Motor neuron (in vitro differentiated cells): ENCODE measurements around the gene CARD16. TPM values are rescaled to one million over a fixed set of nuclear protein-coding genes. Genes with fewer than 3 reads are reported as not detected.
"Not testable (repeated sequence)": the region's sequence is repeated elsewhere in the genome, so short reads cannot be mapped to it uniquely, and the experiment has no call there.

ENCODE experiments used
- ATAC-seq, 8 experiments: fragments of 200-7000 bp; cut with Tn5 transposase; replicated peaks in 6 of 8; 2 replicates each; pipeline ENCODE4 v1.8.0; 2021; ENCODE audit warnings: mild to moderate bottlenecking in 8 of 8, moderate library complexity in 8 of 8
- H3K27ac ChIP-seq, 2 donors: fragments of 250-450 bp; sonication (Bioruptor Pico); 2 replicates each; pipeline ENCODE4 v1.9.0; 2021; ENCODE audit warnings: antibody characterized with exemption in 2 of 2, mild to moderate bottlenecking in 2 of 2, moderate library complexity in 1 of 2
- H3K4me1 ChIP-seq, 2 donors: fragments of 250-450 bp; sonication (Bioruptor Pico); replicated peaks in 1 of 2; 2 replicates each; pipeline ENCODE4 v1.6.1; 2021; ENCODE audit warnings: antibody characterized with exemption in 2 of 2, mild to moderate bottlenecking in 2 of 2, moderate library complexity in 1 of 2
- H3K4me3 ChIP-seq, 5 donors: fragments of 250-450 bp; sonication (Bioruptor Pico); 2 replicates each; pipeline ENCODE4 v1.9.0; 2021; ENCODE audit warnings: antibody characterized with exemption in 5 of 5, mild to moderate bottlenecking in 5 of 5, moderate library complexity in 4 of 5
- WGBS, 10 experiments: fragments of 450-650 bp; shearing (Covaris generic); methylation state at CpG; one replicate each; pipeline ENCODE4 v1.0.0; 2022; 5-methylcytosine and 5-hydroxymethylcytosine counted together
- in situ Hi-C, 9 experiments: fragments of 400-800 bp; cut with MboI; loops; one replicate each; pipeline ENCODE4 v1.15.0; 2021; ENCODE audit warnings: low sequenced_read_pairs in 9 of 9, low pct_unique_long_range_greater_than_20kb in 2 of 9; ENCODE audit not compliant: unreplicated experiment in 9 of 9
- total RNA-seq, 8 experiments: library from RNA; unstranded; fragments of 300-600 nt; gene quantifications; 2 replicates each; pipeline versions ENCODE4 v1.2.3 to v1.2.4, GENCODE V29; 2022

CARD16 gene
- total RNA-seq, 8 experiments from 2014 or later, result 0.71 to 46.5 (median 7.6) TPM

GRCh38 chr11:105070306-105070705 lies 25.2 kb upstream of the CARD16 start:
- Histone ChIP-seq H3K27ac (no peak overlapping the region), H3K4me1 (no peaks in the 10 kb centered on the region), H3K4me3 (no peak overlapping the region)
- in situ Hi-C loops, result no loop called here
- WGBS, 10 experiments, result 67 to 100% (median 82%) methylated on average over 1 to 4 of the region's 4 CpGs
- ATAC-seq, result no peak

- in situ Hi-C loops, ATAC-seq, H3K4me1 ChIP-seq, H3K4me3 ChIP-seq, H3K27ac ChIP-seq: not testable (repeated sequence)
- 43 to 80% (median 73%) methylated on average over 1 of the region's 2 CpGs; no CpG with 5 or more reads in 7 of the 10 experiments for WGBS, 10 experiments
Observed at GRCh38 chr11:105069749-105070148, 24.6 kb upstream of the CARD16 start.

- ATAC-seq, result not testable (repeated sequence)
Observed at GRCh38 chr11:105063245-105063941, 18.3 kb upstream of the CARD16 start.

GRCh38 chr11:105057432-105057831 lies 12.3 kb upstream of the CARD16 start:
- H3K27ac ChIP-seq, result no peak overlapping the region
- in situ Hi-C loops, result no loop called here
- H3K4me3 ChIP-seq, result no peak overlapping the region
- no peak for ATAC-seq
- H3K4me1 ChIP-seq, result no peaks in the 10 kb centered on the region
- 23 to 80% (median 59%) methylated on average over 2 to 4 of the region's 4 CpGs; no CpG with 5 or more reads in 2 of the 10 experiments for WGBS, 10 experiments

More at GRCh38 chr11:105063245-105063941, 18.3 kb upstream of the CARD16 start:
- in situ Hi-C loops, H3K4me3 ChIP-seq, H3K27ac ChIP-seq, H3K4me1 ChIP-seq: not testable (repeated sequence)
- WGBS, 10 experiments, result 0 to 81% (median 71%) methylated on average over 1 to 9 of the region's 9 CpGs; no CpG with 5 or more reads in 1 of the 10 experiments

- 50 to 100% (median 92%) methylated on average over 1 of the region's 1 CpG; no CpG with 5 or more reads in 5 of the 10 experiments for WGBS, 10 experiments
- no peak overlapping the region for H3K27ac ChIP-seq
- H3K4me1 ChIP-seq, result no peaks in the 10 kb centered on the region
- in situ Hi-C loops, result no loop called here
- ATAC-seq, result no peak
- H3K4me3 ChIP-seq, result no peak overlapping the region
Observed at GRCh38 chr11:105056446-105056845, 11.3 kb upstream of the CARD16 start.

GRCh38 chr11:105054723-105055493 lies 9.8 kb upstream of the CARD16 start:
- no peak overlapping the region for H3K4me3 ChIP-seq
- ATAC-seq, result no peak
- in situ Hi-C loops, result no loop called here
- no peak overlapping the region for H3K27ac ChIP-seq
- H3K4me1 ChIP-seq, result no peaks in the 10 kb centered on the region
- 48 to 100% (median 65%) methylated on average over 1 to 2 of the region's 2 CpGs; no CpG with 5 or more reads in 2 of the 10 experiments for WGBS, 10 experiments

GRCh38 chr11:105052487-105052886 lies 7.4 kb upstream of the CARD16 start:
- Histone ChIP-seq H3K27ac (no peak overlapping the region), H3K4me1 (peaks cover 0 to 4% of the 10 kb centered on the region in 2 donors), H3K4me3 (no peak overlapping the region)
- 37 to 100% (median 80%) methylated on average over 1 to 3 of the region's 3 CpGs; no CpG with 5 or more reads in 1 of the 10 experiments for WGBS, 10 experiments
- in situ Hi-C loops, result no loop called here
- ATAC-seq, result no peak

GRCh38 chr11:105051559-105051958 lies 6.4 kb upstream of the CARD16 start:
- no peak overlapping the region for H3K4me3 ChIP-seq
- in situ Hi-C loops, result no loop called here

GRCh38 chr11:105049481-105049880 lies 4.3 kb upstream of the CARD16 start:
- H3K4me1 ChIP-seq, result peaks cover 2 to 4% of the 10 kb centered on the region in 2 donors
- ATAC-seq, result peak in 1 of 8 experiments; percentile 8
- H3K27ac ChIP-seq, result no peak overlapping the region
- WGBS, 10 experiments, result 71 to 100% (median 100%) methylated on average over 1 of the region's 1 CpG; no CpG with 5 or more reads in 6 of the 10 experiments
- H3K4me3 ChIP-seq, result no peak overlapping the region
- in situ Hi-C loops, result no loop called here

More at GRCh38 chr11:105051559-105051958, 6.4 kb upstream of the CARD16 start:
- H3K27ac ChIP-seq, result no peak overlapping the region
- 67 to 100% (median 79%) methylated on average over 1 to 2 of the region's 2 CpGs; no CpG with 5 or more reads in 2 of the 10 experiments for WGBS, 10 experiments
- no peak for ATAC-seq
- peaks cover 0 to 4% of the 10 kb centered on the region in 2 donors for H3K4me1 ChIP-seq

- H3K27ac ChIP-seq, result no peak overlapping the region
- 9 to 100% (median 56%) methylated on average over 2 to 8 of the region's 8 CpGs; no CpG with 5 or more reads in 1 of the 10 experiments for WGBS, 10 experiments
- H3K4me3 ChIP-seq, result no peak overlapping the region
- ATAC-seq, result peak; percentile 61 to 99 (median 83)
- H3K4me1 ChIP-seq, result peaks cover 2 to 4% of the 10 kb centered on the region in 2 donors
- in situ Hi-C loops, result no loop called here
Observed at GRCh38 chr11:105046898-105047579, 1.9 kb upstream of the CARD16 start.

GRCh38 chr11:105045676-105046296 lies 651 bp upstream of the CARD16 start:
- Histone ChIP-seq H3K4me1 (peaks cover 2 to 4% of the 10 kb centered on the region in 2 donors), H3K4me3 (no peak overlapping the region), H3K27ac (no peak overlapping the region)
- ATAC-seq, result peak in 1 of 8 experiments; percentile 16
- in situ Hi-C loops, result no loop called here
- WGBS, 10 experiments, result 28 to 100% (median 86%) methylated on average over 1 to 5 of the region's 5 CpGs; no CpG with 5 or more reads in 4 of the 10 experiments

- in situ Hi-C loops, result no loop called here
Observed at GRCh38 chr11:105042178-105042577, 3.0 kb downstream of the CARD16 start.

More at GRCh38 chr11:105042178-105042577, 3.0 kb downstream of the CARD16 start:
- no peak for ATAC-seq
- no peak overlapping the region for H3K27ac ChIP-seq
- peaks cover 0 to 2% of the 10 kb centered on the region in 2 donors for H3K4me1 ChIP-seq
- H3K4me3 ChIP-seq, result no peak overlapping the region
- 0 to 95% (median 57%) methylated on average over 3 of the region's 3 CpGs for WGBS, 10 experiments
